ENCODE measurements around the gene ROMO1.
"Not testable (repeated sequence)": the region's sequence is repeated elsewhere in the genome, so short reads cannot be mapped to it uniquely, and the experiment has no call there.

The ROMO1 gene

DNA sequence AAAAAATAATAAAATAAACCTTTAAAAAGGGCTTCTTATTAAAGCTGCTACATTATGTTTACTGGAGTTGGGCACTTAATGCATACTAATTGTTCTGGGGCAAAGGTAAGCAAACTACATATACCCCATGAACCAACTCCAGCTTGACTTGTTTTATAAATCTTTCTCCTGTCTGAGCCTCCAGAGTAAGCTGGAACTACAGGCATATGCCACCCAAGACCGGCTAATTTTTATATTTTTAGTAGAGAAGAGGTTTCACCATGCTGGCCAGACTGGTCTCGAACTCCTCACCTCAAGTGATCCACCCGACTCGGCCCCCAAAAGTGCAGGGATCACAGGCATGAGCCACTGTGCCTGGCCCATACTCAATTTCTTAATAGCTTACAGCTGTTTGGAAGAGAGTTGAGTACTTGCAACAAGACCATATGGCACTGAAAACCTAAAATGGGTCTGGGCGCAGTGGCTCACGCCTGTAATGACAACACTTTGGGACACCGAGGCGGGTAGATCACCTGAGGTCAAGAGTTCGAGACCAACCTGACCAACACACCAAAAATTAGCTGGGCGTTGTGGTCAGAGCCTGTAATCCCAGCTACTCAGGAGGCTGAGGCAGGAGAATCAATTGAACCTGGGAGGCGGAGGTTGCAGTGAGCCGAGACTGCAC is 19.9 kb downstream of the ROMO1 start:
- Histone ChIP-seq H3K9me3 (ENCODE audit: control insufficient read depth in 5 of 5, low read length in 5 of 5) (no peaks in the 10 kb centered on the region), H3K4me3 (ENCODE audit: low read depth in 1 of 5, low read length in 5 of 5) (no peak overlapping the region), H3K36me3 (ENCODE audit: control insufficient read depth in 5 of 5, insufficient read depth in 5 of 5, low read length in 5 of 5) (peaks cover 36 to 98% (median 93%) of the 10 kb centered on the region in 5 donors), H3K9ac (ENCODE audit: low read length in 5 of 5) (no peak overlapping the region), H3K27me3 (ENCODE audit: control insufficient read depth in 5 of 5, insufficient read depth in 4 of 5, low read length in 5 of 5) (no peaks in the 10 kb centered on the region), H3K4me1 (ENCODE audit: control insufficient read depth in 5 of 5, insufficient read depth in 5 of 5, low read length in 5 of 5) (peaks cover 2 to 14% (median 5%) of the 10 kb centered on the region in 5 donors), H3K27ac (ENCODE audit: low read depth, low read length) (no peak overlapping the region)

GRCh38 chr20:35719717-35720116 is 20.5 kb downstream of the ROMO1 start:
- peaks cover 36 to 98% (median 93%) of the 10 kb centered on the region in 5 donors for H3K36me3 ChIP-seq (ENCODE audit: control insufficient read depth in 5 of 5, insufficient read depth in 5 of 5, low read length in 5 of 5)
- H3K9me3 ChIP-seq (ENCODE audit: control insufficient read depth in 5 of 5, low read length in 5 of 5): no peaks in the 10 kb centered on the region
- no peaks in the 10 kb centered on the region for H3K27me3 ChIP-seq (ENCODE audit: control insufficient read depth in 5 of 5, insufficient read depth in 4 of 5, low read length in 5 of 5)
- no peak overlapping the region for H3K27ac ChIP-seq (ENCODE audit: low read depth, low read length)
- H3K4me3 ChIP-seq (ENCODE audit: low read depth in 1 of 5, low read length in 5 of 5): no peak overlapping the region
- H3K9ac ChIP-seq (ENCODE audit: low read length in 5 of 5): no peak overlapping the region
- peaks cover 2 to 14% (median 5%) of the 10 kb centered on the region in 5 donors for H3K4me1 ChIP-seq (ENCODE audit: control insufficient read depth in 5 of 5, insufficient read depth in 5 of 5, low read length in 5 of 5)

GRCh38 chr20:35720165-35721123 is 21.2 kb downstream of the ROMO1 start:
- H3K9ac ChIP-seq (ENCODE audit: low read length in 5 of 5): no peak overlapping the region
- peaks cover 37 to 98% (median 93%) of the 10 kb centered on the region in 5 donors for H3K36me3 ChIP-seq (ENCODE audit: control insufficient read depth in 5 of 5, insufficient read depth in 5 of 5, low read length in 5 of 5)

DNA sequence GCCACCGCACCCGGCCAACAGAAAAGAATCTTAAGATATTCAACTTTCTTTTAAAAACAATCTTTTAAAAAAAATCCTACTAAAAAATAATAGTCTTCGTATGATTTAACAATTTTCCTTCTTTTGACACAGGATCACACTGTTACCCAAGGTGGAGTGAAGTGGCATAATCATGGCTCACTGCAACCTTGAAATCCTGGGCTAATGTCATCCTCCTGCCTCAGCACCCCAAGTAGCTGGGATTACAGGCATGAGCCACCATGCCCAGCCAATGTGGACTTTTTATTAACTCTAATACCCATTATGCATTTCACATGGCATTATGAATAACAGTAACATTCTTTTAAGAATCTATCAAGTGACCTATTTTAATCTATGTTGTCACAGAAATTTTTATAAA is 22.0 kb downstream of the ROMO1 start:
- H3K4me3 ChIP-seq (ENCODE audit: low read depth in 1 of 5, low read length in 5 of 5): no peak overlapping the region
- no peak overlapping the region for H3K27ac ChIP-seq (ENCODE audit: low read depth, low read length)
- no peaks in the 10 kb centered on the region for H3K9me3 ChIP-seq (ENCODE audit: control insufficient read depth in 5 of 5, low read length in 5 of 5)
- no peak overlapping the region for H3K9ac ChIP-seq (ENCODE audit: low read length in 5 of 5)
- peaks cover 33 to 98% (median 91%) of the 10 kb centered on the region in 5 donors for H3K36me3 ChIP-seq (ENCODE audit: control insufficient read depth in 5 of 5, insufficient read depth in 5 of 5, low read length in 5 of 5)
- peaks cover 2 to 14% (median 5%) of the 10 kb centered on the region in 5 donors for H3K4me1 ChIP-seq (ENCODE audit: control insufficient read depth in 5 of 5, insufficient read depth in 5 of 5, low read length in 5 of 5)
- H3K27me3 ChIP-seq (ENCODE audit: control insufficient read depth in 5 of 5, insufficient read depth in 4 of 5, low read length in 5 of 5): no peaks in the 10 kb centered on the region

More at GRCh38 chr20:35720165-35721123, 21.2 kb downstream of the ROMO1 start:
- no peaks in the 10 kb centered on the region for H3K9me3 ChIP-seq (ENCODE audit: control insufficient read depth in 5 of 5, low read length in 5 of 5)
- no peak overlapping the region for H3K27ac ChIP-seq (ENCODE audit: low read depth, low read length)
- H3K27me3 ChIP-seq (ENCODE audit: control insufficient read depth in 5 of 5, insufficient read depth in 4 of 5, low read length in 5 of 5): no peaks in the 10 kb centered on the region
- peaks cover 2 to 14% (median 5%) of the 10 kb centered on the region in 5 donors for H3K4me1 ChIP-seq (ENCODE audit: control insufficient read depth in 5 of 5, insufficient read depth in 5 of 5, low read length in 5 of 5)
- no peak overlapping the region for H3K4me3 ChIP-seq (ENCODE audit: low read depth in 1 of 5, low read length in 5 of 5)

DNA sequence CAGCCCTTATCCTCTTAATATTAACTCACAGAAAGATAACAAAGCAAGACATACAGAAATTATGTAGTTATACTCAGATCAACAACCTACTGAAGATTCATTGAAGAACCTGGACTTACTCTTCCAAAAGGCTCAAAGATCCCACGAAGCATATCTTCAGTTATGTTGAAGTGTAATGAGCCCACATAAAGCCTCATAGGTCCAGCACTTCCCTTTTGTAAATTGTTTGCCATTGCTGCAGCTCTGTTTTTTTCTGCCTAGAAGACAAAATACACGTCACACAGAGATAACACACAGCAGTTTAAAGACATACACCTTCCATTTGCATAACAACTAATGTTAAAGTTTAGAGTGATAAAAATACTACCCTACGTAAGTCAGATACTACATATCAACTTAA is 22.4 kb downstream of the ROMO1 start:
- Histone ChIP-seq H3K9me3 (ENCODE audit: control insufficient read depth in 5 of 5, low read length in 5 of 5) (no peaks in the 10 kb centered on the region), H3K27ac (ENCODE audit: low read depth, low read length) (no peak overlapping the region), H3K4me1 (ENCODE audit: control insufficient read depth in 5 of 5, insufficient read depth in 5 of 5, low read length in 5 of 5) (peaks cover 2 to 14% (median 5%) of the 10 kb centered on the region in 5 donors), H3K27me3 (ENCODE audit: control insufficient read depth in 5 of 5, insufficient read depth in 4 of 5, low read length in 5 of 5) (no peaks in the 10 kb centered on the region), H3K9ac (ENCODE audit: low read length in 5 of 5) (no peak overlapping the region), H3K36me3 (ENCODE audit: control insufficient read depth in 5 of 5, insufficient read depth in 5 of 5, low read length in 5 of 5) (peaks cover 32 to 98% (median 91%) of the 10 kb centered on the region in 5 donors), H3K4me3 (ENCODE audit: low read depth in 1 of 5, low read length in 5 of 5) (no peak overlapping the region)

DNA sequence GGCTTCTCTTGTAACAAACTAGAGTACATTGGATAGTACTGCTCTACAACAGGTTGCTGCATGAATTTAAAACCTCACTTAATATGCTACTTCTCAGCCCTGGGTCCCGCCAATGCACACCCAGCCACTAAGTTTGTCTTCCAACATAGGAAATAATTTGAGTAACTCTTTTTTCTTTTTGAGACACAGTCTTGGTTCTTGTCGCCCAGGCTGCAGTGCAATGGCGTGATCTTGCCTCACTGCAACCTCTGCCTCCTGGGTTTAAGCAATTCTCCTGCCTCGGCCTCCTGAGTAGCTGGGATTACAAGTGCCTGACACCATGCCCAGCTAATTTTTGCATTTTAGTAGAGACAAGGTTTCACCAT is 24.1 kb downstream of the ROMO1 start:
- H3K27me3 ChIP-seq (ENCODE audit: control insufficient read depth in 5 of 5, insufficient read depth in 4 of 5, low read length in 5 of 5); H3K4me3 ChIP-seq (ENCODE audit: low read depth in 1 of 5, low read length in 5 of 5); H3K27ac ChIP-seq (ENCODE audit: low read depth, low read length); H3K9me3 ChIP-seq (ENCODE audit: control insufficient read depth in 5 of 5, low read length in 5 of 5); H3K9ac ChIP-seq (ENCODE audit: low read length in 5 of 5): not testable (repeated sequence)
- peaks cover 0 to 11% (median 5%) of the 10 kb centered on the region in 5 donors for H3K4me1 ChIP-seq (ENCODE audit: control insufficient read depth in 5 of 5, insufficient read depth in 5 of 5, low read length in 5 of 5)
- peaks cover 30 to 96% (median 92%) of the 10 kb centered on the region in 5 donors for H3K36me3 ChIP-seq (ENCODE audit: control insufficient read depth in 5 of 5, insufficient read depth in 5 of 5, low read length in 5 of 5)

- not testable (repeated sequence) for H3K27ac ChIP-seq (ENCODE audit: low read depth, low read length); H3K4me3 ChIP-seq (ENCODE audit: low read depth in 1 of 5, low read length in 5 of 5); H3K9me3 ChIP-seq (ENCODE audit: control insufficient read depth in 5 of 5, low read length in 5 of 5); H3K27me3 ChIP-seq (ENCODE audit: control insufficient read depth in 5 of 5, insufficient read depth in 4 of 5, low read length in 5 of 5); H3K9ac ChIP-seq (ENCODE audit: low read length in 5 of 5)
- H3K4me1 ChIP-seq (ENCODE audit: control insufficient read depth in 5 of 5, insufficient read depth in 5 of 5, low read length in 5 of 5): peaks cover 0 to 10% (median 5%) of the 10 kb centered on the region in 5 donors
- peaks cover 30 to 97% (median 91%) of the 10 kb centered on the region in 5 donors for H3K36me3 ChIP-seq (ENCODE audit: control insufficient read depth in 5 of 5, insufficient read depth in 5 of 5, low read length in 5 of 5)
These were observed 24.6 kb downstream of the ROMO1 start for GRCh38 chr20:35723652-35724320.

DNA sequence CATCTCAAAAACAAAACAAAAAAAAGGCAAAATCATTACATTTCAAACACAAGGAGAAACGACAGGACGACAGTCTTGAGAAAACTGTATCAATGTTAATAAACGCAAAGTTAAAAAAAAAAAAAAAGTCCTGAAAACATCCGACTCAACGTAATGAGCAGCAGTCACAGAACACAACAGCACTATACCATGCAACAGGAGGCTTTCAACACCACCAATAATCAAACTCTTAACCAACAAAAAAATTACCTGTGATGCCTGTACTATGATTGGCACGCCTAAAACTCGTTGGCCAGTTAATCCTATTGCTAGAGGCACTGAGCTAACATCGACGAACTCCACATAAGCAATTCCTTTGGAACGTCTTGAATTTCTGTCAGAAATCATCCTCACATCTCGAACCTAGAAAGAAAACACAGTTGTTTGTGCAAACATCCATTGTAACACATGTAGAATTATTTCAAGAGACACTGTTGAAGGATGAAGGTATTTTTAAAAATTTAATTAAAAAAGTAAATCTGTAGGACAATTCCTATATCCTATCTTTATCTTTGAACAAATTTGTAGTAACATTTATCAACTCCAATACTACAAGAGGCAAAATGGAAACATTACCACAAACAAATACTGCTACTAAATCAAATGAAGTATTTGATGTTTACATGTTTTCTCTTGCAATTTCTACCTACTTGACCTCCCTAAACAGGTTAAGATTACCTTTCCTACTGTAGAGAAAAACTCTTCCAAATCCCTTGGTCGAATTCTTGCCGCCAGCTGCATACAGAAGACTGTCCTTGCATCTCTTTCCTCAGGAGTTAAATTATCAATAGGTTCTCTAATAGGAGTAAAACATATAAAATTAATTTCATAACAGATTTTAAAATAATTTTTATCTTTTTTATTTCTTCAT is 25.4 kb downstream of the ROMO1 start:
- no peak overlapping the region for H3K27ac ChIP-seq (ENCODE audit: low read depth, low read length)
- peaks cover 36 to 96% (median 91%) of the 10 kb centered on the region in 5 donors for H3K36me3 ChIP-seq (ENCODE audit: control insufficient read depth in 5 of 5, insufficient read depth in 5 of 5, low read length in 5 of 5)
- no peak overlapping the region for H3K4me3 ChIP-seq (ENCODE audit: low read depth in 1 of 5, low read length in 5 of 5)
- no peaks in the 10 kb centered on the region for H3K27me3 ChIP-seq (ENCODE audit: control insufficient read depth in 5 of 5, insufficient read depth in 4 of 5, low read length in 5 of 5)
- no peaks in the 10 kb centered on the region for H3K9me3 ChIP-seq (ENCODE audit: control insufficient read depth in 5 of 5, low read length in 5 of 5)
- no peak overlapping the region for H3K9ac ChIP-seq (ENCODE audit: low read length in 5 of 5)
- H3K4me1 ChIP-seq (ENCODE audit: control insufficient read depth in 5 of 5, insufficient read depth in 5 of 5, low read length in 5 of 5): peaks cover 0 to 6% (median 3%) of the 10 kb centered on the region in 5 donors

Measured in subcutaneous abdominal adipose tissue (tissue), 5 donors.